HAP-1 (cell line): ENCODE measurements around the gene RASD1.

Source experiments
- DNase-seq, 2 experiments: peaks; one replicate each; pipeline ENCODE4 v3.0.0-alpha.2; 2016 to 2020; ENCODE audit warnings: low spot score in 2 of 2
- H3K27me3 ChIP-seq: fragments of 250-450 bp; sonication (Bioruptor Pico); 2 replicates; pipeline ENCODE4 v1.5.1; 2020; ENCODE audit warnings: low read depth, mild to moderate bottlenecking, moderate library complexity
- H3K36me3 ChIP-seq: fragments of 250-450 bp; sonication (Bioruptor Pico); replicated peaks from 2 replicates; pipeline ENCODE4 v1.5.1; 2020; ENCODE audit warnings: mild to moderate bottlenecking
- H3K4me1 ChIP-seq: fragments of 250-450 bp; sonication (Bioruptor Pico); 2 replicates; pipeline ENCODE4 v1.5.1; 2020; ENCODE audit warnings: mild to moderate bottlenecking
- H3K4me3 ChIP-seq: fragments of 250-450 bp; sonication (Bioruptor Pico); 2 replicates; pipeline ENCODE4 v1.5.1; 2020; ENCODE audit warnings: mild to moderate bottlenecking, moderate library complexity
- H3K9me3 ChIP-seq: fragments of 250-450 bp; sonication (Bioruptor Pico); 2 replicates; pipeline ENCODE4 v1.5.1; 2020; ENCODE audit warnings: mild to moderate bottlenecking, moderate library complexity
- in situ Hi-C: fragments of 300-500 bp; cut with MboI; formaldehyde crosslinking; loops from 3 replicates; pipeline ENCODE4 v1.14.3; 2020; ENCODE audit warnings: low sequenced_read_pairs, inconsistent platforms, mixed read lengths

RASD1 gene

DNA sequence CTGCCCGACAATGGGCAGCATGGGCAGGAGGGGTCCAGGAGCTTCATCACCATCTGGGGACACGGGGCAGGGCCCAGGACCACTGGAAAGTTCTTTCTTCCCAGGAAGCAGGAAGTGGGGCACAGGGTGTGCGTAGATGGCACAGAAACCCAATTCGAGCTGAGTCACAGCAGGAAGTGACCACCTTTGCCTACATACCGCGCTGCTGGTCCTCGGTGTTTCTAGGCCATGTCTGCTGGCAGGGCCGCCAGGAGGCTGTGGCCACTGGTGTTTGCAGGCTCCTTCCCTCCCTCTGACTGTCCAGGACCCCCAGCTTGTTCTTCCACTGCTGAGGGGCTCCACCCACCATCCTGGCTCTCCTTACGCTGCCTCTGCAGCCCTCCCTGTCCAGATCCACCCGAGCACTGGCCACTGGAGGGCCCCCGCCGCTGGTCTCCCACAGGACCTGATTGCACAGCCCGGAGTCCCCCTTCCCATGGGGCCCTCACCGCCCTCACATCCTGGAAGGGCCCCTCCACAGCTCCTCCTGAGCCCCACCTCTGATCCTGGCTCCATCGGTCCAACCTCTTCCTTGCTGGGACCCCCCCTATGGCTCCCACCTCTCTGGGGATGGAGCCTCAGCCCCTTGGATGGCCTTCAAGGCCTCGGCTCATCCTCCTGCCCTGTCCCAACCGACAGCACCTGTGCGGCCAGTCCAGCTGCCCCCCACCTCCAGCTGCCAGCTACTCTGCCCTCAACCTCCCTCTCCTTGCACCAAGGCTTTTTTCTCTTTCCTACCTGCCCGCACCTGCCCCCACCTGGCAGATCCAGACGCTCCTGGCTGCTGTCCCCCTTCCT is 14.5 kb upstream of the RASD1 start:
- H3K9me3 ChIP-seq: no peaks in the 10 kb centered on the region
- DNase-seq: no peak
- in situ Hi-C loops: no loop called here
- H3K27me3 ChIP-seq: no peaks in the 10 kb centered on the region
- H3K36me3 ChIP-seq: no peaks in the 10 kb centered on the region
- no peak overlapping the region for H3K4me3 ChIP-seq
- no peaks in the 10 kb centered on the region for H3K4me1 ChIP-seq

DNA sequence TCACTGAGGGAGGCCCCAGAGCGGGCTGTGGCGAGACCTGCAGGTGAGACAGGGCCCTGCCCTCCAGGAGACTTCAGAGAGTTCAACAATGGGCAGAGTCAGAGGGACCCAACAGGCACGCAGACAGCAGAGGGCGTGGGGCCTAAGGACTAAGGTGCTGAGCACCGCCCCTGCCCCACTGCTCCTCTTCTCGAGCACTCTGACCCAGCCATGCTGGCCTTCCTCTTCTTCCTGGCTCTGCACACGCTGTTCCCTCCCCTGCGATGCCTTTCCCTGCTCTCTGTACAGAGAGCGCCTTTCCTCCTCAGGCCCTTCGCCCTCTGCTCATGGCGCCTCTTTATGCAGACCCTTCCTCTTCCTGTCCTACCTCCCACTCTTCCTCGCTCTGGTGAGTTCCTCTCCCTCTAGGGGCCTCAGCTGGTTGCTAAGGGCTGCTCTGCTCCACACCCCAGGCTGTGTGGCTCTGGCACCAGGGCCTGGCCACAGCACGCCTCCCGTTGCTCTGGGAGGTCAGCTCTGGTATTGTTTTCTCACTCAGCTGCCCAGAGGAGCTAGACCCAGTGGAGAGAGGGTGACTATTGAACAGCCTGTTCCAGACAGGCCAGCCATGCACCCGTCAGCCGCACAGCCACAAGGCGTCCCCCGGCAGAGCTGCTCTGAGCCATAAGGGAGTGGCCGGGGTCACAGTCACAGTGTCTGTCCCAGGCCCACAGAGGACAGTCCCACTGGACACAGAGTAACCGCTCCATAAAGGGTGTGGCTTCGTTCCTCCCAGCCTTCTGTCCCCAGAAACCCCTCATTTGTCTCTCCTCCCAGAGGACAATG is 13.6 kb upstream of the RASD1 start:
- in situ Hi-C loops: no loop called here

DNA sequence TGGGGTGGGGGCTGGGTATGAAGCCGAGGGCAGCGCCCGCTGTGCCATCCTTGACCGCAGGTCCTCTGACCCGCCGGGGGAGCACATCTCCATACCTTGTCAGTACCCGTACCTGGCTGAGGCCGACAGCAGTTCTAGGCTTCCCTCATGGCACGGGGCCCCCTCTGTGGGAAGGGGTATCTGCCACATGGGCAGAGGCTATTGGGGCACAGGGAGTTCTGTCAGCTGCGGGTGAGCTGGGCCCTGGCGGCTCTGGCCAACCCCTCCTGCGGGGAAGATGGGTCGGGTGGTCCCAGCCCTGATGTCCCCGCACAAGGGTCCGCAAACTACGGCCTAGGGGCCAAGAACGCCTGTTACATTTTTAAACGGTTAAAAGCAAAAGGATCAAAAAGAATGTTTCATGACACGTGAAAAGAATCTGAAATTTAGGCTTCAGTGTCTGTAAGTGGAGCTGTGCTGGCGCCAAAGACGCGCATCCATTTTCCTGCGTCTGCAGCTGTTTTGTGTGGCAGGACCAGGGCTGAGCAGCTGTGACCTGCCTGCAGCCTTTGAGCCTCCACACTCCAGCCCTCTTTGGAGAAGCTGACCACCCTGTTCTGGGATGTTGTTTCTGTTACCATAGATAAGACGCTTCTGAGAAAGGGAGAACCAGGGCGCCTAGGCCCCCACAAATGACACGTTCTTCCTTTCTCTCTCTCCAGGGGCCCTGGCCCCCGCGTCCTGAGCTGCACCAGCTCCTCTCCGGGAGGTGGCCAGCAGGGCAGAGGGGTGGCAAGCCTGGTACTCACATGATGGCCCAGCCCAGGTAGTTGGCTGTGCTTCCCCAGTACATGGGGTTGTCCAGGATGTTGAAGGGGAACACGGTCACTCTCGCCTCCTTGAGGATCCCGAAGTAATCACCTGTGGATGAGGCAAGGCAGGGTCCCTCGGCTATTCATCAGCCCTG is 12.7 kb upstream of the RASD1 start:
- H3K9me3 ChIP-seq: no peaks in the 10 kb centered on the region
- in situ Hi-C loops: no loop called here
- H3K27me3 ChIP-seq: no peaks in the 10 kb centered on the region
- H3K4me3 ChIP-seq: no peak overlapping the region
- no peak for DNase-seq
- no peaks in the 10 kb centered on the region for H3K4me1 ChIP-seq
- H3K36me3 ChIP-seq: no peaks in the 10 kb centered on the region

More for the DNA sequence above, 13.6 kb upstream of the RASD1 start:
- DNase-seq: no peak
- Histone ChIP-seq H3K9me3 (no peaks in the 10 kb centered on the region), H3K4me3 (no peak overlapping the region), H3K27me3 (no peaks in the 10 kb centered on the region), H3K36me3 (no peaks in the 10 kb centered on the region), H3K4me1 (no peaks in the 10 kb centered on the region)

GRCh38 chr17:17508019-17508535 is 11.9 kb upstream of the RASD1 start:
- no peak for DNase-seq
- H3K4me3 ChIP-seq: no peak overlapping the region
- in situ Hi-C loops: no loop called here

GRCh38 chr17:17507465-17508011 is 11.3 kb upstream of the RASD1 start:
- Histone ChIP-seq H3K4me3 (no peak overlapping the region), H3K36me3 (no peaks in the 10 kb centered on the region), H3K27me3 (no peaks in the 10 kb centered on the region), H3K9me3 (no peaks in the 10 kb centered on the region), H3K4me1 (no peaks in the 10 kb centered on the region)
- DNase-seq: no peak
- in situ Hi-C loops: no loop called here

More at GRCh38 chr17:17508019-17508535, 11.9 kb upstream of the RASD1 start:
- Histone ChIP-seq H3K4me1 (no peaks in the 10 kb centered on the region), H3K36me3 (no peaks in the 10 kb centered on the region), H3K27me3 (no peaks in the 10 kb centered on the region), H3K9me3 (no peaks in the 10 kb centered on the region)

- Histone ChIP-seq H3K4me3 (no peak overlapping the region), H3K36me3 (no peaks in the 10 kb centered on the region), H3K9me3 (no peaks in the 10 kb centered on the region), H3K27me3 (no peaks in the 10 kb centered on the region), H3K4me1 (no peaks in the 10 kb centered on the region)
- no peak for DNase-seq
- in situ Hi-C loops: no loop called here
Measured at GRCh38 chr17:17506893-17507464, 10.8 kb upstream of the RASD1 start.

DNA sequence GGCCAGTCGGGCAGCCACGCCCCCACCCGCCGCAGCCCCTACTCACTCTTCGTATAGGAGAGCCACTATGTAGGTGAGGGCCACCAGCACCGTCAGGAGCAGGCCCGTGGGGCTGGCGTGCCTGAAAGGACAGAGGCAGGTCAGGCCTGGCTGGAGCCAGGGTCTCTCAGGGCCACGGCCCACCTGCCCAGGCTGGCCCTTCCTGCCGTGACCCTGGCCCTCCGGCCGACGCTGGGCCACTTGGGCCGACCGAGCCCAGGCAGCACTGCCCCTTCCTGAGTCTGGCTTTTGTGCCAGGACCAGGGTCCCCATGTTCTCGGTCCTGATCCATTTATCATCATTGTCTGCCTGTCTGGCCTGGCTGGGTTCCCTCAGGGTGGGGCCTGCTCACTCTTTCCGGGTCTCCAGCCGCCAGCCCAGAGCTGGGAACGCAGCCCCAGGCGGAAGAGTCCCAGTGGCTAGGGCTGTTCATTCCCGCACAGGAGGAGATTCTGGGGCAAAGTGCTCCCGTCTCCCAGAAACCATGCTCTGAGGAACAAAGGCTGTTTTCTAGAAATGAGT is 10.1 kb upstream of the RASD1 start:
- in situ Hi-C loops: no loop called here
- H3K4me1 ChIP-seq: no peaks in the 10 kb centered on the region
- no peaks in the 10 kb centered on the region for H3K9me3 ChIP-seq
- H3K36me3 ChIP-seq: no peaks in the 10 kb centered on the region
- DNase-seq: no peak
- no peaks in the 10 kb centered on the region for H3K27me3 ChIP-seq
- H3K4me3 ChIP-seq: no peak overlapping the region

DNA sequence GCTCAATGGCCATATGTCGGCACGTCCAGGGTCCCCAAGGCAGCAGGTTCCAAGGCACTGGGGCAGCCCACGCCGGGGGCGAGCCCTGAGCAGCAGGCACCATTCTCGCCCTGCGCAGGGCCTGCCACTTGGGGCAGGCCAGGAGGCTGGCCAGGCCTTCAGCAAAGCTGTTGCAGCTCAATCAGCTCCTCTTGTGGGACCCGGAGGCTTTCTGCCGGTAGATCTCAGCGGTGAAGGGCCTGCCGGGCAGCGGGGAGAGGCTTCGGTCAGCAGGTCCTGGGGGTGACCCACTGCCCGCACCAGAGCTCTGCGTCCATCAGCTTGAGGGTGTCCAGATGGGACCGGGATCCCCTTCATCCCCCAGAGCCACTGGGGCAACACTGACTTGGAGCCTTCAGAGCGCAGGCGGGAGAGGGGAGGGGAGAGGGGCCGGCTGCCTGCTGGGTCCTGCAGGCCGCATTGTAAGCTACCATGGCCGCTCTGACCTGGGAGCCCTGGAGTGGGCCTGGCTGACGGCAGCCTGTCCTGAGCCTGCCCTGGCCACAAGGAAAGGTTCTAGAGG is 9.5 kb upstream of the RASD1 start:
- H3K9me3 ChIP-seq: no peaks in the 10 kb centered on the region
- H3K27me3 ChIP-seq: no peaks in the 10 kb centered on the region
- no peaks in the 10 kb centered on the region for H3K4me1 ChIP-seq
- H3K4me3 ChIP-seq: no peak overlapping the region
- no peak for DNase-seq
- in situ Hi-C loops: no loop called here
- H3K36me3 ChIP-seq: no peaks in the 10 kb centered on the region

DNA sequence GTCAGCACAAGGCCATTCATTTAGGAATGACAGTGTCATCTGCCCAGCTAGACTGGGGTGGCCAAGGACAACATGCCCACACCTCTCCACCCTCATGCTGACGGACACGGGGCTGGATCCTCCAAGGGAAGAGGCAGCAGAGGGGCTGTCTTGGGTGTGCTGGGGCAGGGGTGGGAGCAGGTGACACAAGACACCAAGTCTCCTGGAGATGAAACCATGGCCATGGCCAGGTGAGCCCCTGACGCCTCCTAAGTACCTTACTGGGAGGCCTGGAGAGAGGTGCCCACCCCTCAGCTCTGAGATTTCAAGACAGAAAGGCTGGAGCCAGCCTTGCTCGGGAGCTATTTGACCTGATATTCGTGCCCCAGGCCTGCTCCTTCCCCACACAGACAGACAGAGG is 9.0 kb upstream of the RASD1 start:
- no peak for DNase-seq
- Histone ChIP-seq H3K4me1 (no peaks in the 10 kb centered on the region), H3K4me3 (no peak overlapping the region), H3K27me3 (no peaks in the 10 kb centered on the region), H3K36me3 (no peaks in the 10 kb centered on the region), H3K9me3 (no peaks in the 10 kb centered on the region)
- in situ Hi-C loops: no loop called here

GRCh38 chr17:17504341-17505140 is 8.3 kb upstream of the RASD1 start:
- in situ Hi-C loops: no loop called here

GRCh38 chr17:17503566-17504130 is 7.5 kb upstream of the RASD1 start:
- H3K4me1 ChIP-seq: no peaks in the 10 kb centered on the region
- H3K4me3 ChIP-seq: no peak overlapping the region
- H3K9me3 ChIP-seq: no peaks in the 10 kb centered on the region
- in situ Hi-C loops: no loop called here
- DNase-seq: no peak
- no peaks in the 10 kb centered on the region for H3K36me3 ChIP-seq
- no peaks in the 10 kb centered on the region for H3K27me3 ChIP-seq

More at GRCh38 chr17:17504341-17505140, 8.3 kb upstream of the RASD1 start:
- Histone ChIP-seq H3K9me3 (no peaks in the 10 kb centered on the region), H3K4me3 (no peak overlapping the region), H3K4me1 (no peaks in the 10 kb centered on the region), H3K27me3 (no peaks in the 10 kb centered on the region), H3K36me3 (no peaks in the 10 kb centered on the region)
- DNase-seq: no peak
